Measurements from ENCODE around the gene CEP112. TPM values are rescaled to one million over a fixed set of nuclear protein-coding genes. Genes with fewer than 3 reads are reported as not detected.

Gene CEP112
- total RNA-seq, 1 donor from 2014 or later, result 21.8 TPM

DNA sequence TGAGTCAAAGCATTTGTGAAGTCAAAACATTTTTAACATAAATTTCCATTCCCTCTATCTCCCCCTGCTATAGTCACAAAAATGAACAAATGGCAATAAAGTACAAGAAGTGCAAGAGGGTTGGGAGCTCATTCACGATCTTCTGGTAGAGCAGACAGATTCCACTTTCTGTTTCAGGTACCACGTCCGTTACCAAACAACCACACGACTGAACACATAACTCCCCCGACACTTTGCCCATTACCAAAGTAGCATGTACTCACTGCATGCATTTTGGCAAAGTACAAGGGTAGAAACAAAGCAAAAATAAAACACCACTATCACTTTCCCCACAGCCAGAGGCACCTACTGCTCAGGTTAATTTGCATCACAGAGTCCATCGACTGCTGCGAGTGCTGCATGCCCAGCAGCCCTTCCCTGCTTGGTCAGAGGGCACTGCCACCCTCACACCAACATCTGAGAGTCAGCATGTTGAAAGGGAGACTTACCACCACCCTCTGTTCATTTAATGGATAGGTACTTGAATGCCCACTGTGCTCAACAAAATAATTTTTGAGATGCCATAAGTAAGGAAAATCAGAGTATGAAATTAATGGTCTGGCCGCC lies 480.2 kb downstream of the CEP112 start:
- no peaks in the 10 kb centered on the region for H3K9me3 Mint-ChIP-seq (ENCODE audit: low read depth)
- H3K4me3 Mint-ChIP-seq (ENCODE audit: unreplicated experiment), result no peak overlapping the region
- no peaks in the 10 kb centered on the region for H3K27me3 Mint-ChIP-seq (ENCODE audit: low read depth)
- H3K4me1 Mint-ChIP-seq (ENCODE audit: low read depth), result peaks cover 4% of the 10 kb centered on the region
- no peak overlapping the region for H3K27ac Mint-ChIP-seq (ENCODE audit: unreplicated experiment)
- TF ChIP-seq, protein P1, sequence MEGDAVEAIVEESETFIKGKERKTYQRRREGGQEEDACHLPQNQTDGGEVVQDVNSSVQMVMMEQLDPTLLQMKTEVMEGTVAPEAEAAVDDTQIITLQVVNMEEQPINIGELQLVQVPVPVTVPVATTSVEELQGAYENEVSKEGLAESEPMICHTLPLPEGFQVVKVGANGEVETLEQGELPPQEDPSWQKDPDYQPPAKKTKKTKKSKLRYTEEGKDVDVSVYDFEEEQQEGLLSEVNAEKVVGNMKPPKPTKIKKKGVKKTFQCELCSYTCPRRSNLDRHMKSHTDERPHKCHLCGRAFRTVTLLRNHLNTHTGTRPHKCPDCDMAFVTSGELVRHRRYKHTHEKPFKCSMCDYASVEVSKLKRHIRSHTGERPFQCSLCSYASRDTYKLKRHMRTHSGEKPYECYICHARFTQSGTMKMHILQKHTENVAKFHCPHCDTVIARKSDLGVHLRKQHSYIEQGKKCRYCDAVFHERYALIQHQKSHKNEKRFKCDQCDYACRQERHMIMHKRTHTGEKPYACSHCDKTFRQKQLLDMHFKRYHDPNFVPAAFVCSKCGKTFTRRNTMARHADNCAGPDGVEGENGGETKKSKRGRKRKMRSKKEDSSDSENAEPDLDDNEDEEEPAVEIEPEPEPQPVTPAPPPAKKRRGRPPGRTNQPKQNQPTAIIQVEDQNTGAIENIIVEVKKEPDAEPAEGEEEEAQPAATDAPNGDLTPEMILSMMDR (IDR thresholded peaks at IDR 0.05), result no peak
- H3K36me3 Mint-ChIP-seq (ENCODE audit: low read depth), result peaks cover 3% of the 10 kb centered on the region
- no peak for DNase-seq (ENCODE audit: low spot score)

DNA sequence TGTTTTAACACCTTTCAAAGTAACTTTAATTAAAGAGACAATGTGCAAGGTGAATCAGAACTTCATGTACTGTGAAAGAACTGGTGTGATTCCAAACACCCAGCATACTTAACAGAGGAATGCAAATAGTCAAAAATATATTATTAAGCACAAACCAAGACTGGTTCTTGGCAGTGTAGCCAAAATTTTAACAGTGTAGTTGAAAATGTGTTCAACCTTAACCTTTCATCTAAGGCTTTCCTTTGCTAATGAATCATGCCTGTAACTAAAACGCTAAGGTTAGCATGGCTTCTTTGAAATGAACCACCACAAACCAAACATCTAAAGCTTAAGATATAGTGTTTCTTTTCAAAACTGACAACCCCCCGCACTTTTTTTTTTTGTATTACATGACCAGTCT lies 484.2 kb downstream of the CEP112 start:
- no peaks in the 10 kb centered on the region for H3K9me3 Mint-ChIP-seq (ENCODE audit: low read depth)
- no peak for DNase-seq (ENCODE audit: low spot score)
- H3K4me3 Mint-ChIP-seq (ENCODE audit: unreplicated experiment), result no peak overlapping the region
- TF ChIP-seq, protein P1 (IDR thresholded peaks at IDR 0.05), result no peak
- no peaks in the 10 kb centered on the region for H3K36me3 Mint-ChIP-seq (ENCODE audit: low read depth)
- no peaks in the 10 kb centered on the region for H3K27me3 Mint-ChIP-seq (ENCODE audit: low read depth)
- no peak overlapping the region for H3K27ac Mint-ChIP-seq (ENCODE audit: unreplicated experiment)
- H3K4me1 Mint-ChIP-seq (ENCODE audit: low read depth), result peaks cover 3% of the 10 kb centered on the region

DNA sequence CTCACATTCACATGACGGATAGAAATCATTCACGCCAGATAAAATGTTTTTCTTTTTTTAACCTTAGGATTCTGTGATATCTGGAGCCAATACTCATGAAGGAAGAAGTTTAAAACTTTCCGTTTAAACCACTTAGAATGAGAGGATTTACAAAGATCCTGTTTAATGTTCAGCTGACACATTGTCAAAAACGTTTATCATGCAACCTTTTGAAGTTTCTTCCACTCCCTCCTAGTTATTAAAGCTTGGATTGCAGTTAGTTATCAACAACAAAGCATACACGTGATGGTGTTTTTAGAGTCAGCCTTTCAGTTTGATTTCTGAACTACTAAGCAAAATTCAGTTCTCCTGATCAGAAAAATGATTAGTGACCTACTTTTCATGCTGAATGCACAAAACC lies 487.2 kb downstream of the CEP112 start:
- H3K36me3 Mint-ChIP-seq (ENCODE audit: low read depth), result peaks cover 2% of the 10 kb centered on the region
- no peaks in the 10 kb centered on the region for H3K9me3 Mint-ChIP-seq (ENCODE audit: low read depth)
- TF ChIP-seq, protein P1 (IDR thresholded peaks at IDR 0.05), result no peak
- H3K4me3 Mint-ChIP-seq (ENCODE audit: unreplicated experiment), result no peak overlapping the region
- no peaks in the 10 kb centered on the region for H3K4me1 Mint-ChIP-seq (ENCODE audit: low read depth)
- H3K27me3 Mint-ChIP-seq (ENCODE audit: low read depth), result no peaks in the 10 kb centered on the region
- H3K27ac Mint-ChIP-seq (ENCODE audit: unreplicated experiment), result no peak overlapping the region
- no peak for DNase-seq (ENCODE audit: low spot score)

DNA sequence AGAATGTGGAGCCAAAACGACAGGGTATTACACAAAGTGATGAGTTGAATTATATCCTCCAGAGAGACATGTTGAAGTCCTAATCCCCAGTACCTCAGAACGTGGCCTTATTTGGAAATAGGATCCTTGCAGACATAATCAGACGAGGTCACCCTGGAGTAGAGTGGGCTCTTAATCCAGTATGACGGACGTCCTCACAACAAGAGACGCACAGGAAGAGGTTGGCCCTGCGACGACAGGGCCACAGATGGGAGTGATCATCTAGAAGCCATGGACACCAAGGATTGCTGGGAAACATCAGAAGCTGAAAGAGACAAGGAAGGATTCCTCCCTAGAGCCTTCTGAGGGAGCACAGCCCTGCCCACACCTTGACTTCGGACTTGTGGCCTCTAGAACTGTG lies 488.0 kb downstream of the CEP112 start:
- H3K27ac Mint-ChIP-seq (ENCODE audit: unreplicated experiment), result no peak overlapping the region
- TF ChIP-seq, protein P1 (IDR thresholded peaks at IDR 0.05), result no peak

DNA sequence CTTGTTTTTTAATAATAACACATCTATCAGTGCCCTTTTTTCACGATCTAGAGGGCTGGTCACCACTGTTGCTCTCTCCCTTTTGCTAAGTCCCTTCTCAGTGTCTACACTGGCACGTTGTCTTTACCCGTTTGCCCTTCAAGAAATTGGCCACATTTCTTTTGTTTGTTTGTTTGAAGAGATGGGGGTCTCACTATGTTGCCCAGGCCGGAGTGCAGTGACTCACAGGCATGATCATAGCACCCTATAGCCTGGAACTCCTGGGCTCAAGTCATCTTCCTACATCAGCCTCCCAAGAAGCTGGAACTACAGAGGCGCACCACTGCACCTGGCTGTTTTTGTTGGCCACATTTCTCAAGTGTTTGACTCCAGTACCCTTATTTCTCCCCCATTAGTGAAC lies 492.5 kb downstream of the CEP112 start:
- H3K9me3 Mint-ChIP-seq (ENCODE audit: low read depth), result no peaks in the 10 kb centered on the region
- TF ChIP-seq, protein P1 (IDR thresholded peaks at IDR 0.05), result no peak
- H3K4me3 Mint-ChIP-seq (ENCODE audit: unreplicated experiment), result no peak overlapping the region
- no peaks in the 10 kb centered on the region for H3K27me3 Mint-ChIP-seq (ENCODE audit: low read depth)
- H3K4me1 Mint-ChIP-seq (ENCODE audit: low read depth), result peaks cover 29% of the 10 kb centered on the region
- DNase-seq (ENCODE audit: low spot score), result no peak
- H3K27ac Mint-ChIP-seq (ENCODE audit: unreplicated experiment), result no peak overlapping the region
- H3K36me3 Mint-ChIP-seq (ENCODE audit: low read depth), result peaks cover 2% of the 10 kb centered on the region

More for the DNA sequence above, 488.0 kb downstream of the CEP112 start:
- Mint-ChIP-seq H3K4me3 (ENCODE audit: unreplicated experiment) (no peak overlapping the region), H3K27me3 (ENCODE audit: low read depth) (no peaks in the 10 kb centered on the region), H3K4me1 (ENCODE audit: low read depth) (peaks cover 2% of the 10 kb centered on the region), H3K9me3 (ENCODE audit: low read depth) (no peaks in the 10 kb centered on the region), H3K36me3 (ENCODE audit: low read depth) (peaks cover 2% of the 10 kb centered on the region)
- DNase-seq (ENCODE audit: low spot score), result no peak
